T follicular helper cell (primary cell): ENCODE results near the gene APBA2.

Source experiments
- DNase-seq: peaks from one replicate; pipeline ENCODE4 v3.0.0-alpha.2; 2020; ENCODE audit warnings: low read depth

APBA2 gene

DNA sequence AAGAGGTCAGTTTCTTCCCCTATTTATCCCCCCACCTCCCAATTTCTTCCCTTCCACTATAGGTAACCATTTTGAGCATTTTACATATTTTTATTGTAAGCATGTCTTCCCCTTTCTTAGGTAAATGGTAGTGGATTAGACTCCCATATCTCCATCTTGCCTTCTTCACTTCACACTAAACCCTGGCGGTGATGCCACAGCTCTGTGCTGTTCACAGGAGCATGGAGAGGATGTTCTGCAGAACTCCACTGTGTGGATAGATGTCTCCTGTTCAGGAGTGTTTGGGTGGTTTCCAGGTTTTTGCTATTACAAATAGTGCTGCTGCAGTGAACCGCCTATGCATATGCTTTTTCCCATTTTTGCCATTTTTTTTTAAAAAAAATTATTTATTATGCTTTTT, 201.1 kb downstream of the APBA2 start:
- no peak for DNase-seq

DNA sequence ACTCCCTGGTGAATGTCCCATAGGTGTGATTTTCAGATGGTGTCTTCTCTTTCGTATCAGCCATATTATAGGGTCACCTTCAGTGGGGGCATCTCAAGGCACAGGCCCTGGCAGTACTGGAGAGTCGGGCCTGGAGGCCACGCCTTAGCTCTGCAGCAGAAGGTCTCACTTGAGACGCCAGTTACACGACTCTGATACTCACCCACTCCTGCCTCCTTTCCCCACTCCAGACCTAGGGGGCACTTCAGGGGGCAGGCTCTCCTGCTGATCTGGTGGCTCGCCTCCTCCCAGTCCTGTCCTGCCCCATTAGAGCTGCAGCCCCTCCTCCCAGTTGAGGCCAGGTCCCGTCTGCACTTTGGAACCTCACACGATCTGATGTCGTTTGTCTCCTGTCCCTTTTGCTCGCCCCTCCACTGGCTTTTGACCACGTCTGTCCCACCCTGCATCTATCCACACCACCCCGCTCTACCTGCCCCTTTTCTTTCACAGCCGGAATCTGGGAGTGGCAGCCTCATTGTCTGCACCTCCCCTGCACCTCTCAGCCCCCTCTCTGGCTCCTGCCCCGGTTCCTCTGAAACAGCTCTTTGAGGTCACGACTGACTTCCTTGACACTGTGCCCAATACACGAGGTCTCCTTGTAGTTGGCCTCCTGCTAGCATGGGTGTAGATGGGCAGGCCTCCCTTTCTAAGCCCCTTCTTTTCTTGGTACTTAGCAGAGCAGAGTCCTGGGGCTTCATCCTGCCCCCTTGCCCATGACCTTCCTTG, 201.9 kb downstream of the APBA2 start:
- DNase-seq: no peak

DNA sequence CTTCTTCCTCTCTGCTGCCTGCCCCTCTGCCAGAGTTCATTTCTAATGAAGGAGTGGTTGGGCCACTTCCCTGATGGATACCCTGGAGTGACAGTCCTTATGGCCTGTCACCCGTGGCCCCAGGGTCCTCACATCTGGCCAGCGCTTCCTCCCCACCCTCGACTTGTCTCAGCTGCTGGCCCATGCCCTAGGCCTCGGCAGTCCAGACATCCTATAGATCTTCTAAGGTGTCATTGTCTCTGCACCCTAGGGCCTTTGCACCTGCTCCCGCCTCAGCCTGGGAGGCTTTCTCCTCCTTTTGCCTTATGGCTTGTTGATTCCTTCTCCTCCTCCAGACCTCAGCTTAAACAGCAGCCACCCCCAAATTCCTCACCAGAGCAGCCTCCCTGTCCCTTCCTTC, 202.9 kb downstream of the APBA2 start:
- DNase-seq: no peak

DNA sequence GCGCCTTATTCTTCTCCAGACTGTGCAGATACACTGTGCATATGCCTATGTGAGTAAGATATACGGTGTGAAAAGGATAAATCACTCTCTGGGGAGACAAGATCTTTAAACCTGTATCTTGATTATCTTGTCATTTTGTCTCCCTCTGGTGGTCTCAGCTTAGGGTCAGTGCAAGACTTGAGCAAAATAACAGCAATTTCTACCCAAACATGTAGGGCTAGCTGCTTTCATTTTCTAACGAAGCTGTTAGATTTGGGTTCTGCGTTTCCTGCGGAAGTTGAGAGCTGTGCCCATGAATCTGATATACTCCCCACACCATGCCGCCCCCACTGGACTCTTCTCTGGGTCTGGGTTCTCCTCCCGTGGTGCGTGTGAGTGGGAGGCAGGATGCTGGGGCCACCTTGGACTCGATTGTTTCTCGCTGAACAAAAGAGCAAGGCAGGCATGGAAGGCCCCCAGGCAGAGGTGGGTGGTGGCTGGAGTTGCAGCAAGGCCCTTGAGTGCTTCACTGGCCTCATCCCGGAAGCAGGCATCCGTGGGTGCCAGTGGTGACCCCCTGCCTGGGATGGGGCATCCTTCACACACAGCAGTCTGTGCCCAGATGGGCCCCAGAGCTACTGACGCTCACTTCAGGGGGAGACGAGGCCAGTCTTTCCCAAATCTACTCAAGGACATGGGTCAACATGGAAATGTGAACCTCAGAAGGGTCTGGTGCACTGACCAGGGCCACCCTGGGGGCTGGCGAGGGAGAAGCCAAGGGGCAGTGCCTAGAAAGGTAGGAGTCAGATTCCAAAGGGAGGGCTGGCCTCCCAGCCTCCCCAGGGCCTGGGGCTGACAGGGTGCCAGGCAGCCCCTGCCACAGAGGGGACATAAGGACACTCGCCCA, 204.2 kb downstream of the APBA2 start:
- DNase-seq: no peak

DNA sequence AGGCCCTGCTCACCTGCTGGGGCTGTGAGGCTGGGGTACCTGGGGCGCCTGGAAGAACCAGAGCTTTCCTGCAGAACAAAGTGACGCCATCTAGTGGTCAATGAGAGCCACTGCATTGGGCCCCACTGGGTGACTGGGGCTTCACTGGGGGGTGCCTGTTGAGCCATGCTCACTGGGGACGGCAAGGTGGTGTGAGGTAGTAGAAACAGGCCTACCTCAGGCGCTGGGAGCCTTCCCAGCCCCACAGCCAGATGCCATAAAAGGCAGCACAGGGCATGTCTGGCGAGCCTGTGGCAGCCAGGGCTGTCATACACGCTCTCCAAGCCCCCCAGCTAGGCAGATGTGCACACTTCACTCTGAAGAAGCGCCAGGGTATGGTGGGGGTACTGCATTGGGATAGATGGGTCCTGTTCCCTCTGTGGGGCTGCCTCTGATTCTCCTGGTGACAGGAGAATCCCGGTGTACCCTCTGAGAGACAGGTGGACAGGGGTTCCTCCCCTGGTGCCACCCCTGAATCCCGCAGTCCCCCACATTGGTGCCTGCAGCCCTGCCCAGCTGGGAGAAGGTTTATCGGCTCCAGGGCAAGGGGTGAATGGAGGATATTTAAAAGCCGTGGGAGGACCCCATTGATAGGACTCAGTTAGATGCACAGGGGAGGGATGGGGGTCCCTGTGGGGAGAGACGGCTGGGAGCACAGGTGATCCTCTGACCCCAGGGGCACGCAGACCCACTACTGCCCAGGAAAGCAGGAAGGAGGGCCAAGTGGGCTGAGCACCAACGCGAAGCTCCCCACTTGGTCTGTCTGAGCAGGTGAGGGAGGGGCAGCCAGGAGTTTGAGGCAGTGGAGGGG, 205.1 kb downstream of the APBA2 start:
- DNase-seq: peak; percentile 24

DNA sequence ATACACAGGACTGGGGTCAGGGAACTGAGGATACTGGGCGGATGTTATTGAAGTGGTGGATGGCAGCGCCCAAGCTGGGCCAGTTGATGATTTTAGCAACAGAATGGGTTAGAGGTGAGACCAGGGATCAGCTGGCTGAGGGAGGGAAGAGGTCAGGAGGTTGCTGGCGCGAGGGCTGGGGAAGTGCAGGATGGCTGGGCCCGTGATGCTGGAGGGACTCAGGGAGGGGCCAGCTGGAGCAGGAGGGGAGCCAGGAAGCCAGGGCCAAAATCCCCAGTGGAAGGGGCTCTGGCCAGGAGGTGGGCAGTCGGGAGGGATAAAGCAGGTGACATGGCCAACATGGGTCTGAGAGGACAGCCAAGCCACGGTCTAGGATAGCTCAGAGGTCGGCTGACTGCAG, 205.9 kb downstream of the APBA2 start:
- DNase-seq: no peak

DNA sequence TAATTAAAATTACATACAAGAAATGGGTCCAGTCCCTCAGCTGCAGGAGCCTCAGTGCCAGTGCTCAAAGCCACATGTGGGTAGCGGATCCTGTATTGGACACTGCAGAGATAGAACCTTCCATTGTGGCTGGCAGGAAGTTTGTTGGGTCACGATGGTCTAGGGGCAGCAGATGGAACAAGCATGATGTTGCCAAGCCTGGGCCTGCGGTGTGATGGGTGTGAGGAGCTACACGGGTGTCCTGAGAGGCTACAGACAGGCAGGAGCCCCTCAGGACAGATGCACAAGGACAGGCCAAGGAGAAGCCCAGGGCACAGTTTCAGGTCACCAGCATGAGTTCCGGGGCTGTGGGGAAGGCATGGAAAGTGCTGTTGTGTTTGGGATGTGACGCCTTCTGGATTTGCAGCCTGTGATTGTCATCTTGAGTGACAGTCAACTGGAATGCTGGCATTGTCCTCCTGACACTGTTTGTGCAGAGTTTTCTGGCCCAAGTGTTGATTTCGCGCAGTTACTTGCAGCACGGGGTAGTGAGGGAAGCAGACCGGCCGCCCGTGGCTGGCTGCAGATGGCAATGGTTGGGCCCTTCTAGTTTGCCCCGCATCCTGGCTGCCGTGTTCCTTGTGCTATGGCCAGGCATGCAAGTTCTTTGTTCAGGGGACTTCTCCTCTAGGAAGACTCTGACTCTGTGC, 206.7 kb downstream of the APBA2 start:
- no peak for DNase-seq

DNA sequence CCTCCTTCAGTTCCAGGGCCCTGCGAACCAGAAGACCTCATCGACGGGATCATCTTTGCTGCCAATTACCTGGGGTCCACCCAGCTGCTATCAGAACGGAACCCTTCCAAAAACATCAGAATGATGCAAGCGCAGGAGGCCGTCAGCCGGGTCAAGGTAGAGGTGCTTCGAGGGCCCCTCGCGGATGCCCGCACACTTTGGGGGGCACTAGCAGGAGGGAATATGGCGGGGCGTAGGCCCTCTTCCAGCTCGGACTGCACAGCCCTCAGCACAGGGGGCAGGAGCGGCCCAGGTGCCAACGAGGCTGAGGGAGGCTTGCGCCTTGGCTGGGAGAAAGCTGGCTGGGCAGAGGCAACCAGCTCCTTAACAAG, 207.3 kb downstream of the APBA2 start:
- no peak for DNase-seq

DNA sequence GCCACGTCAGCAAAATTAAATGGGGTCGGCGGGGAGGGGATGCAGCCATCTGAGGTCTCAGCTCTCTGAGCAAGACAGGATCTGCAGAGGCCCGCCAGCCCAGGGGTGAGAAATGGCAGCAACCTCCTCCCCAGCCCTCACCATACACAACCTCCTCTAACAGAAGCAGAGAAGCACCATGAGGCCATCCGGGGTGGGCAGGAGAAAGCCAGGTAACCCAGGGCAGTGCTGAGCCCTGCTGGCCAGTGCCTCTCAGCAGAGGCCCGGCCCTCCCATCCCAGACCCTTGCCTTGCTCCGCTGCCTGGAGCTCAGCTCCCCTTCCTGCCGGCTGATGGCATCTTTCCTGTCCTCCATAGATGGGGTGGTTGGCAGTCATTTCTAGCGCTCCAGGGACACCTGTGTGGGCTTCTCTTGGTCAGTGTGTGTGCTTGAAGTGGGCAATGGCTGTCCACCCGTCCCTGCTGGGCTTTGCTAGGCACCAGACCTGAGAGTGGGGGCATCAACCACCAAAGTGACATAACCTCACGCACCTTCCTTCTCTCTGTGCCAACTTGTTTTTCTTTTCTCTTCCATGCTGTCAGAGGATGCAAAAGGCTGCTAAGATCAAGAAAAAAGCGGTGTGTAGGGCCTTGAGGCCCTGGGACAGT, 208.0 kb downstream of the APBA2 start:
- DNase-seq: no peak

DNA sequence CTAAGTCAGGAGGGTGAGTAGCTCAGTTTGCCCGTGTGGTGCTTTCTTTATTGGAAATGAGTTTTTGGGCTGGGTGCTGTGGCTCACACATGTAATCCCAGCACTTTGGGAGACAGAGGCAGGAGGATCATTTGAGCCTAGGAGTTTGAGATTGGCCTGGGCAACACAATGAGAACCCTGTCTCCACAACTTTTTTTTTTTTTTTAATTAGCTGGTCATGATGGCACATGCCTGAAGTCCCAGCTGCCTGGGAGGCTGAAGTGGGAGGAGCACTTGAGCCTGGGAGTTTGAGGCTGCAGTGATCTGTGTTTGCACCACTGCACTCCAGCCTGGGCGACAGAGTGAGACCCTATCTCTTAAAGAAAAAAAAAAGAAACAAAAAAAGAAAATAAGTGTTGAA, 208.9 kb downstream of the APBA2 start:
- no peak for DNase-seq

DNA sequence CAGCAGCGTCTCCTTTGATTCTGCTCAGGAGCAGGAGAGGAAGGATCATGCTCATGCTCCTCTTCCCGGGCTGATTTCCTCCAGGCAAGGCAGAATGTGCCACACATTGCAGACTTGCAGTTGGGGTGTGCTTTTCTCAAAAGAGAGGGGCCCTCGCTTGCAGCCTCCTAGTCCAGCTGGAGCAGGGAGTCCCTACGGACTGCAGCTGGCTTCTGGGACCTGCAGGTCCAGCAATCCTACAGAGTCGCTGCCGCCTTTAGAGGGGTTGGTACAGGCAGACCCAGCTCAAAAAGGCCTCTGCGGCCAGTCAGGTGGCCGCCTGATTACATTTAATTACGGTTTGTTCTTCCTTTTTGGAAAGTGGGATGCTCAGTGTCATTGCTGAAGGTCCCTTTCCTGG, 210.0 kb downstream of the APBA2 start:
- no peak for DNase-seq

DNA sequence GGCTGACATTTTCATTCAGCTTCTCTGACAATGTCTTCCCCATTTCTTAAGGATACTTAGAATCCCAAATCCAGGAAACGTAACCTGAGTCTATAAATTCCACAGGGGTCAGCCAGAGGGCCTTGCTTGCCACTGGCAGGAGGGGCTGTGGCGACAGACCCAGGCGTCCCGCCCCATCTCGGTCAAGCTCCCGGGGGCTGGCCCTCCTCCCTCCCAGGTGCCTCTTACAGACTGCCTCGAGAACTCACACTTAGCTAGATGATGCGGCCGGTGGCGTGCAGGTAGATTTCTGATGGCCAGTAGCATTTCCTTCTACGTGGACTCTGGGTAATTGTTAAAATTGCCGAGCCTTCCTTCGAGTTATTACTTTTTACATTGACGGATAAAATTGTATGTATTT, 211.4 kb downstream of the APBA2 start:
- DNase-seq: no peak

DNA sequence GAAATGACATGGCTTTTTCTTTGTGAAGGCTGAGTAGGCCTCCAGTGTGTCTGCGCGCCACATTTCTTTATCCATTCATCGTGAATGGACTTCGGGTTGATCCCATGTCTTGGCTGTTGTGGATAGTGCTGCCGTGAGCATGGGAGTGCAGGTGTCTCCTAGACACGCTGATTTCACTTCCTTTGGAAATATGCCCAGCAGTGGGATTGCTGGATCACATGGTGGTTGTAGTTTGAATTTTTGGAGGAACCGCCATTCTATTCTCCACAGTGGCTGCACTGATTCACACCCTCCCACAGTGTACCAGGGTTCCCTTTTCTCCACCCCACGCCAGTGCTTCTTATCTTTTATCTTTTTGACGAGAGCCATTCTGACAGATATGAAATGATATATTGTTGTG, 212.2 kb downstream of the APBA2 start:
- DNase-seq: no peak

DNA sequence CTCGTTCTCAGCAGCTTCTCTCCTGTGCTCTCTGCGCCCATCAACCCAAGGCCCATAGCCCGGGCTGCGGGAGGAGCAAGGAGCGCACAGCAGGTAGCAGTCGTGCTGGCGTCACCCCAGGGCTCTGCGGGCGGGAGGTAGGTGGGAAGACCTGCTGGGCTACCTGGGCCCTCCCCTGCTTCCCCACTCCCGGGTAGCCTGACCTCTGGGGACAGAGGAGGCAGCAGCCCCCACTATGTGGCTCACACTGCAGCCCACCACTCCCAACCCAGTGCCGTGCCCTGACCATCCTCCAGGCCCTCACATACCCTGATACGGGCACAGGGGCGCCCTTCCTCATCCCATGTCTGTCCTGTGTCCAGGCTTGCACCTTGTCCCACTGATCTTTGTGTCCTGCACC, 212.9 kb downstream of the APBA2 start:
- DNase-seq: no peak

DNA sequence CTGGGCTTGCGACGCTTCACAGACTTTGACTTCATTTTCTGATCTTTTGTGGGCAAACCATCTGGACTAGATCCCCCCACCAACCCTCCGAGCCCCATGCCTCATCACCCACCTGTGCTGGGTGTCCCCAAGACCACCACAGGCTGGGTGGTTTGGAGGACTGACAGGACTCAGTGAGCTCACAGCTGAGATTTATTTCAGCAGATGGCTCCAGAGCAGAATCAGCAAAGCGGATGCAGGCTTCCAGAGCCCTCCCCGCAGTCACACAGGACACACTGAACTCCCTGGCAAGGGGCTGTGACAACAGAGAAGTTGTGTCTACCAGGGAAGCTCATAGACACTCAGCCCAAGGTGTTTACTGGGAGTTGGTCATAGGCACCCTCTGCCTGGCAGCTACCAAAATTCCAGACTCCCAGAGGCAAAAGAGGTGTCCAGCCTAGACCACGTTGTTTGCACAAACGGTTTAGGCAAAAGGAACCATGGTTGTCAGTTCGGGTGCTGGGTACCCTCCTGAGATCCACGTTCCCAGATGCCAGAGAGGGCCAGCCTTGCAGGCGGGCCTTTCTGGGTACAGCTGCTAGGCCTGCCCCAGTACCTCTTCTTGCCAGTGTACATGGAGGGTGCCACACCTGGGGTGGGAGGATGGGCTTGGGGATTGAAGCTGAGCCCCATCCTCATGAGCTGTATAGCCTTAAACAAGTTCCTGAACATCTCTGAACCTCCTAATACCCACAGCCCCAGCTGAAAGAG, 213.5 kb downstream of the APBA2 start:
- DNase-seq: no peak

DNA sequence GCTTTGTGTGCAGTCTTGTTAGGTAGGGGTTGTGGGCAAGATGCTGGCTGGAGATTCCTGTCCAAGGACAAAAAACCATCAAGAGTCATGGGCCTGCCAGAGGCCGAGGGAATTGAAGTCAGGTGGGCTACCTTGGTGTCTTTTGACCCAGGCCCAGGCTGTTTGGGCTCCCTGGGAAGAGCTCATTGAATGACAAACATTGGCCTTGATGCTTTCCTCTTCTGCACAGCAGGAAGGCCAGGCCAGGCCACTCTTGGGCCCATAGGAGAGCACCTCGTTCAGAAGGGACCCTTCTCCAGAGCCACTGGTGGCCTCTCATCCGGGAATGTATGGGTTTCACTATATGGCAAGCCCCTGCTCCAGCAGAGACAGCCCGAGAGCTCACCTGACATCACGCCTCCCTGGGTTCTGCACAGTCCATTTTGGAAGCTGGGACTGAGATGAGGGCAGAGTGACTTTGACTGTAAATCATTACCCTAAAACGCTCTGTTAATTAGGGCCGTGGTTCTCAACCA, 214.8 kb downstream of the APBA2 start:
- DNase-seq: no peak

DNA sequence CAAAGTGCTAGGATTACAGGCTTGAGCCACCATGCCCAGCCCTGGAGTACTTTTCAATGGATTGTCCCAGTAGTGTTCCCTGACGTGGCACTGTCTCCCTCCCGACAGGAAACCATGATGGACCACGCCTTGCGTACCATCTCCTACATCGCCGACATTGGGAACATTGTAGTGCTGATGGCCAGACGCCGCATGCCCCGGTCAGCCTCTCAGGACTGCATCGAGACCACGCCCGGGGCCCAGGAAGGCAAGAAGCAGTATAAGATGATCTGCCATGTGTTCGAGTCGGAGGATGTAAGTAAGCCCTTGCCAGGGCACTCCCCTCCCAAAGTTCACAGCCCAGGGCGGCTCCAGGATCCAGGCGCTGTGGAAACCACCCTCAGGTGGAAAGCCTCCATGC, 215.7 kb downstream of the APBA2 start:
- no peak for DNase-seq

DNA sequence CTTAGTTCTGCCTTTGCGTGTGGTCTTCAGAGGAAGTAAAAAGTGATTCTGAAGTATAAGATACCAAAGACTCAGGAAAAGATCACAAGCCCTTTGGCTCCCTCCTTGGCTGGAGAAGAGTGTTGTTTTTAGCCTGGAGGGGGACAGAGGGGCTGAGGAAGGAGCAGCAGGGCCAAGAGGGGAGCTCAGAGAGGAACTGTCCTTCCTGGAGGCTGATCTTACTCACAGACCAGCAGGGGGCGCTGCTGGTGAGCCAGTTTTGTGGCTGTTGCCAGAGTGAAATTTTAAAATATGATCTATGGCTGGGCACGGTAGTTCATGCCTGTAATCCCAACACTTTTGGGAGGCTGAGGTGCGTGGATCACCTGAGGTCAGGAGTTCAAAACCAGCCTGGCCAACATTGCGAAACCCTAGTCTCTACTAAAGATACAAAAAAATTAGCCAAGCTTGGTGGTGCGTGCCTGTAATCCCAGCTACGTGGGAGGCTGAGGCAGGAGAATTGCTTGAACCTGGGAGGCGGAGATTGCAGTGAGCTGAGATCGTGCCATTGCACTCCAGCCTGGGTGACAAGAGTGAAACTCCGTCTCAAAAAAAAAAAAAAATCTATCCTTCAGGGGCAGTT, 216.5 kb downstream of the APBA2 start:
- peak; percentile 37 for DNase-seq

DNA sequence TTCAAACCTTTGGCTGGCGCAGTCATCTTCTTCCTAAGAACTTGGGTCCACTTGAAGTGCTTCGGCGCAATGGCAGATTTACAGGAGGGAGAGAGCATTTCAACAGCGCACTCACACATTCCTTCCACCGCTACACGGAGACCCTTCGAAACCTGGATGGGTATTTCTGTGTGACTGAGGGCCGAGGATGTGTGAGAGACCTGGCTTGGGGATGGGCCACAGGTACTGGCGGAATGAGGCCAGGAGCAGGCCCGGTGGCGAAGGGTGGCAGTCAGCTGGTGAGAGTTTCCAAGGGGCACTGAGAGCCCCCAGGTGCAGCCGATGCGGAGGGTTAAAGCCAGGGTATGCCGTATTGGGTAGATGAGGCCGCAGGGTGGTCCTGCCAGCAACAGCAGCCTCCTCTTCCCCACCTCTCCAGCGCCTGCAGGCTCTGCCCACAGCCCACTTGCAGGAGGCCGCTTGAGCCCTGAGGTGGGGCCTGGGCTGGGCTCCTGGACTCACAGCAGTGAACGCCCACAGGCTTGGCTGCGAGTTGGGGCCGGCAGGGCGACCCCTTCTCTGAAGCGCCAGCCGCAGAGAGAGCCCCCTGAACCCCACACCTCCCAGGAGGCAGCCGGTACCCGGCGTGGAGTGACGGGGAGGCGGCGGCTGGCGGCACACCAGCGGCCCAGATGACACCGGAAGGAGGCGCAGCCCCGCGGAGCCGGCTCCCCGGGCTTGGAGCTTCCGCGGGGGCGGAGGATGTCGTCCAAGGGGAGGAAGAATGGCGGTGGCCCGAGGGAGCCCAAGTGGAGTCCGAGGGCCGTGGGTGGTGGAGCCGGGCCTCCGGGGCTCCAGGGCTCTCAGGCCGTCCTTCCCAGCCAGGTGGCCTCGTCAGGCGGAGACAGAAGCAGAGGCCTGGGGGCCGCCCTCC, 217.4 kb downstream of the APBA2 start:
- no peak for DNase-seq
